Endodermal cell (in vitro differentiated cells): ENCODE data around the gene AKT1. TPM values are rescaled to one million over a fixed set of nuclear protein-coding genes. Genes with fewer than 3 reads are reported as not detected.
A peak's percentile ranks its signal among the peaks of the same experiment; 100 is the strongest.

Experiments used
- DNase-seq: peaks from one replicate; pipeline ENCODE4 v3.0.0-alpha.2; 2017
- H3K27ac ChIP-seq: 2 replicates; pipeline ENCODE4 v1.5.1; 2013; ENCODE audit warnings: mild to moderate bottlenecking, low read depth, low read length, moderate library complexity
- H3K27me3 ChIP-seq: 2 replicates; pipeline ENCODE4 v1.6.1; 2013; ENCODE audit warnings: mild to moderate bottlenecking, low read length, moderate library complexity; ENCODE audit not compliant: insufficient read depth, control insufficient read depth, poor library complexity, severe bottlenecking
- H3K36me3 ChIP-seq: 2 replicates; pipeline ENCODE4 v1.7.0; 2013; ENCODE audit warnings: mild to moderate bottlenecking, low read length, moderate library complexity; ENCODE audit not compliant: control insufficient read depth, insufficient read depth
- H3K4me1 ChIP-seq: one replicate; pipeline ENCODE4 v1.7.0; 2013; ENCODE audit warnings: low read length; ENCODE audit not compliant: control insufficient read depth, insufficient read depth
- H3K4me3 ChIP-seq: 2 replicates; pipeline ENCODE4 v1.5.1; 2013; ENCODE audit warnings: mild to moderate bottlenecking, low read length, moderate library complexity
- H3K9ac ChIP-seq: 2 replicates; pipeline ENCODE4 v1.6.1; 2013; ENCODE audit warnings: mild to moderate bottlenecking, low read length, moderate library complexity; ENCODE audit not compliant: poor library complexity, severe bottlenecking; ENCODE audit errors: extremely low read depth
- H3K9me3 ChIP-seq: 2 replicates; pipeline ENCODE4 v1.6.1; 2013; ENCODE audit warnings: mild to moderate bottlenecking, low read length, moderate library complexity; ENCODE audit not compliant: control insufficient read depth
- H3K27ac Mint-ChIP-seq: 2 replicates; pipeline ENCODE4 v1.8.0; 2020; ENCODE audit warnings: mixed read lengths
- H3K27me3 Mint-ChIP-seq: 2 replicates; pipeline ENCODE4 v1.8.0; 2021; ENCODE audit warnings: mild to moderate bottlenecking, mixed read lengths; ENCODE audit not compliant: insufficient read depth
- H3K36me3 Mint-ChIP-seq: 2 replicates; pipeline ENCODE4 v1.8.0; 2020; ENCODE audit warnings: low read depth, mixed read lengths
- H3K4me1 Mint-ChIP-seq: 2 replicates; pipeline ENCODE4 v1.8.0; 2020; ENCODE audit warnings: mixed read lengths
- H3K4me3 Mint-ChIP-seq: 2 replicates; pipeline ENCODE4 v1.8.0; 2020; ENCODE audit warnings: mild to moderate bottlenecking, moderate library complexity, mixed read lengths
- H3K9me3 Mint-ChIP-seq: 2 replicates; pipeline ENCODE4 v1.8.0; 2020; ENCODE audit warnings: mild to moderate bottlenecking, mixed read lengths
- CTCF ChIP-seq: fragments of 200-600 bp; sonication (generic); conservative IDR thresholded peaks from 2 replicates; pipeline ENCODE4 v1.5.0; 2021; ENCODE audit warnings: antibody characterized with exemption, mild to moderate bottlenecking
- WGBS, 2 experiments: methylation state at CpG; one replicate each; pipeline versions ENCODE4 v1.1.5 to v1.1.7; 2013; ENCODE audit warnings: missing lambda C conversion rate in 2 of 2, mixed read lengths in 1 of 2; ENCODE audit not compliant: insufficient coverage in 1 of 2, insufficient read length in 1 of 2; 5-methylcytosine and 5-hydroxymethylcytosine counted together
- total RNA-seq, 2 donors: library from RNA; stranded (reverse); fragmentation: NEBNext Ultra II Directional in 1 of 2; extraction: Animal tissue kit (Norgen Biotek cat#: 25700) in 1 of 2; gene quantifications; 2 replicates in 1 of 2; 3 replicates in 1 of 2; pipeline ENCODE4 v1.2.1, GENCODE V29; 2021

AKT1 gene
- total RNA-seq, 2 donors from 2014 or later: 133 to 152 TPM

- peaks cover 29% of the 10 kb centered on the region for H3K27me3 Mint-ChIP-seq
- 95 to 100% methylated on average over 2 of the region's 2 CpGs for WGBS, 2 experiments
Measured at GRCh38 chr14:104824353-104824997, 28.9 kb upstream of the AKT1 start.

GRCh38 chr14:104822821-104823615 lies 27.5 kb upstream of the AKT1 start:
- TF ChIP-seq CTCF: no peak
- no peaks in the 10 kb centered on the region for H3K9me3 ChIP-seq
- peaks cover 17% of the 10 kb centered on the region for H3K27me3 ChIP-seq
- peak; percentile 33 for DNase-seq
- peaks cover 29% of the 10 kb centered on the region for H3K27me3 Mint-ChIP-seq
- WGBS, 2 experiments: 85 to 94% methylated on average over 19 to 22 of the region's 22 CpGs
- H3K4me3 Mint-ChIP-seq: no peak overlapping the region
- H3K4me3 ChIP-seq: no peak overlapping the region
- no peak overlapping the region for H3K9ac ChIP-seq
- no peak overlapping the region for H3K27ac Mint-ChIP-seq
- H3K36me3 ChIP-seq: peaks cover 4% of the 10 kb centered on the region
- no peaks in the 10 kb centered on the region for H3K4me1 ChIP-seq
- peaks cover 5% of the 10 kb centered on the region for H3K4me1 Mint-ChIP-seq
- peaks cover 9% of the 10 kb centered on the region for H3K9me3 Mint-ChIP-seq
- H3K27ac ChIP-seq: no peak overlapping the region
- H3K36me3 Mint-ChIP-seq: peaks cover 5% of the 10 kb centered on the region

More at GRCh38 chr14:104824353-104824997, 28.9 kb upstream of the AKT1 start:
- Histone ChIP-seq H3K9me3 (no peaks in the 10 kb centered on the region), H3K4me1 (no peaks in the 10 kb centered on the region), H3K36me3 (no peaks in the 10 kb centered on the region), H3K4me3 (no peak overlapping the region), H3K9ac (no peak overlapping the region), H3K27ac (no peak overlapping the region), H3K27me3 (peaks cover 17% of the 10 kb centered on the region)
- H3K4me1 Mint-ChIP-seq: peaks cover 5% of the 10 kb centered on the region
- H3K9me3 Mint-ChIP-seq: peaks cover 9% of the 10 kb centered on the region
- DNase-seq: no peak
- H3K27ac Mint-ChIP-seq: no peak overlapping the region
- H3K4me3 Mint-ChIP-seq: no peak overlapping the region
- no peaks in the 10 kb centered on the region for H3K36me3 Mint-ChIP-seq
- TF ChIP-seq CTCF: no peak

- WGBS, 2 experiments: 82 to 89% methylated on average over 11 to 27 of the region's 27 CpGs
- no peaks in the 10 kb centered on the region for H3K4me1 ChIP-seq
- DNase-seq: peak; percentile 38
- H3K36me3 ChIP-seq: peaks cover 7% of the 10 kb centered on the region
- H3K27me3 ChIP-seq: peaks cover 17% of the 10 kb centered on the region
- H3K27me3 Mint-ChIP-seq: peaks cover 27% of the 10 kb centered on the region
- peaks cover 1% of the 10 kb centered on the region for H3K4me1 Mint-ChIP-seq
- no peaks in the 10 kb centered on the region for H3K9me3 ChIP-seq
- H3K9ac ChIP-seq: no peak overlapping the region
- H3K9me3 Mint-ChIP-seq: peaks cover 9% of the 10 kb centered on the region
- H3K4me3 Mint-ChIP-seq: no peak overlapping the region
- no peak overlapping the region for H3K4me3 ChIP-seq
- H3K36me3 Mint-ChIP-seq: peaks cover 5% of the 10 kb centered on the region
- H3K27ac Mint-ChIP-seq: no peak overlapping the region
- no peak for TF ChIP-seq CTCF
- no peak overlapping the region for H3K27ac ChIP-seq
Measured at GRCh38 chr14:104821971-104822608, 26.5 kb upstream of the AKT1 start.
